Measurements from ENCODE around the gene TPGS2.
A peak's percentile ranks its signal among the peaks of the same experiment; 100 is the strongest.
"Not testable (repeated sequence)": the region's sequence is repeated elsewhere in the genome, so short reads cannot be mapped to it uniquely, and the experiment has no call there.

TPGS2 gene, protein sequence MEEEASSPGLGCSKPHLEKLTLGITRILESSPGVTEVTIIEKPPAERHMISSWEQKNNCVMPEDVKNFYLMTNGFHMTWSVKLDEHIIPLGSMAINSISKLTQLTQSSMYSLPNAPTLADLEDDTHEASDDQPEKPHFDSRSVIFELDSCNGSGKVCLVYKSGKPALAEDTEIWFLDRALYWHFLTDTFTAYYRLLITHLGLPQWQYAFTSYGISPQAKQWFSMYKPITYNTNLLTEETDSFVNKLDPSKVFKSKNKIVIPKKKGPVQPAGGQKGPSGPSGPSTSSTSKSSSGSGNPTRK

DNA sequence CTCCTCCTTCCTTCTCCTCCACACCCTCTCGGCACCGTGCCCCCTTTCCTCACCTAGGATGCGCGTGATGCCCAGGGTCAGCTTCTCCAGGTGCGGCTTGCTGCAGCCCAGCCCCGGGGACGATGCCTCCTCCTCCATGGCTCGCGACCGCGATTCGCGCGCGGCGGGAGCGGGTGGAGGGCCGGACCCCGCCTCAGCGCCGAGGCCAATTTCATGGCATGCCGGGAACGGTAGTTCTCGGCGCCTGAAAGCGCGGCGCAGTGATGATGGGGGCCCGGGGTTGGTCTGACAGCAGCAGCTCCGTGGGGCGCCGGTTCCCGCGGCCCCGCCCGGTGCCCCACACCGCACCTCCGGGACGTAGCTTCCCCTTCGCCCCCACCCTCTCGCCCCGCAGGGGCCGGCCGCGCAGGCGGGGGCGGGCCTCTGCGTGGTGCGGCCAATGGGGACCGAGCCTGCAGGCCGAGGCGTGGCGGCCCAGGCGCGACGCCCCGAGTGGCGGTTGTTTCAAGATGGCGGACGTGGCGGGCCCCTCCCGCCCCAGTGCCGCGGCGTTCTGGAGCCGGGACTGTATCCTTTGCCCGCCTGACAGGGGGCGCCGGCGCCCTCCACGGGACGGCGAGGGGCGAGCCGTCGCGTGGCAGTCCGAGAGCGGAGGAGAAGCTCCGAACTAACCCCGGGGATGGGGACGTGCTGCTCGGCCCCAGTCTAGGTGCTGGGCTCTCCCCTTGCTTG lies at the start of gene TPGS2, which contains the start of gene KIAA1328:
Gene TPGS2, minus strand, starts transcription at position 373 of the 732 bp plus-strand sequence. Its CDS starts 235 bp downstream, at position 138.
Gene KIAA1328, plus strand, starts transcription at position 498 of the 732 bp plus-strand sequence. Its CDS starts 12 bp downstream, at position 510.
- peaks cover 4% of the 10 kb centered on the region for H3K36me3 ChIP-seq (ENCODE audit: insufficient read depth, low read length)
- H3K27me3 ChIP-seq (ENCODE audit: insufficient read depth, low read length) = no peaks in the 10 kb centered on the region
- H2AFZ ChIP-seq (ENCODE audit: low read depth, low read length) = peak within 1 kb of the TSS; percentile 69
- peaks cover 2% of the 10 kb centered on the region for H3K9me3 ChIP-seq (ENCODE audit: low read length)
- peaks cover 11% of the 10 kb centered on the region for H3K4me1 ChIP-seq (ENCODE audit: insufficient read depth, low read length)
- peak within 1 kb of the TSS; percentile 79 for H3K4me3 ChIP-seq (ENCODE audit: low read length)

DNA sequence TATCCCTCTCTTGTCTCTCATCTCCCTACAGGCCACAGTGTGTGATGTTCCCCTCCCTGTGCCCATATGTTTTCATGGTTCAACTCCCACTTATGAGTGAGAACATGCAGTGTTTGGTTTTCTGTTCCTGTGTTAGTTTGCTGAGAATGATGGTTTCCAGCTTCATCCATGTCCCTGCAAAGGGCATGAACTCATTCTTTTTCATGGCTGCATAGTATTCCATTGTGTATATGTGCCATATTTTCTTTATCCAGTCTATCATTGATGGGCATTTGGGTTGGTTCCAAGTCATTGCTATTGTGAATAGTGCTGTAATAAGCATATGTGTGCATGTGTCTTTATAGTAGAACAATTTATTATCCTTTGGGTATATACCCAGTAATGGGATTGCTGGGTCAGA lies 45.0 kb upstream of the TPGS2 start:
- not testable (repeated sequence) for H3K36me3 ChIP-seq (ENCODE audit: insufficient read depth, low read length); H3K4me1 ChIP-seq (ENCODE audit: insufficient read depth, low read length); H3K4me3 ChIP-seq (ENCODE audit: low read length); H2AFZ ChIP-seq (ENCODE audit: low read depth, low read length); H3K9me3 ChIP-seq (ENCODE audit: low read length); H3K27me3 ChIP-seq (ENCODE audit: insufficient read depth, low read length)

DNA sequence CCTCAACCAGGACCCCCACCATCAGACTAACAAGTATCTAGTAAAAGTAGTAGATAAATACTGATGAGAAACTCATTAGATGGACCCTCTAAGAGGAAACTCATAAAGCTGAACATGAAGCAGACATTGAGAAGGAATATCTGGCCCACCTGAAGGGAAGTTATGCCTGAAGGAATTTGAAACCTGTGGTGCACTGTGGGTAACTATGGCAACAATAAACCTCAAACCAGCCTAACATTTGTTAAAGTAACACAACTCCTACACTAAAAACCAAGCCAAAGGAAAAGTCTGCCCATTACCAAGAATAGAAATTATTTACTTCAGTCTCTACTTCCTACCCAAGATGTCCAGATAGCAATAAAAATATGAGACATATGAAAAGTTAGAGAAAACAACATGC lies 43.5 kb upstream of the TPGS2 start:
- H3K27me3 ChIP-seq (ENCODE audit: insufficient read depth, low read length) = no peaks in the 10 kb centered on the region
- H2AFZ ChIP-seq (ENCODE audit: low read depth, low read length) = no peak overlapping the region
- H3K36me3 ChIP-seq (ENCODE audit: insufficient read depth, low read length) = no peaks in the 10 kb centered on the region
- no peak overlapping the region for H3K4me3 ChIP-seq (ENCODE audit: low read length)
- H3K9me3 ChIP-seq (ENCODE audit: low read length) = no peaks in the 10 kb centered on the region
- no peaks in the 10 kb centered on the region for H3K4me1 ChIP-seq (ENCODE audit: insufficient read depth, low read length)

DNA sequence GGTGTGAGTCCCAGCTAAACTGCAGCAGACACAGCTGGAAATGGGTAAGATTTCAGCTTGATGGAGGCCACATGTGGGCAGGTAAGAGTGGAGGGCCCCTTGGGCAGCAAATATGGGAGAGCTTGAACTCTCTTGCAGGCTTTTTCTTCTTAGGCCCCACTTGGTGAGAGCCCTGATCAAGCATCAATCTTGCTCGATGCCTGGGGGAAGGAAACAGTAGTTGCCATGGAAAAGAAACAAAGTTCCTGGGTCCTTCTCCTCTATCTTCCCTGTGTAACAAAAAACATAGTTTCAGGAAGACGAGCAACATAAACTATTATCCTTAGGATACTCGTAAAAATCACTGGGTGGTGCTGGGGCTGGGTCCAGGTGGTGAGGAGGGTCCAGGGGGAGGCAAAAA lies 43.0 kb upstream of the TPGS2 start:
- no peaks in the 10 kb centered on the region for H3K4me1 ChIP-seq (ENCODE audit: insufficient read depth, low read length)
- no peak overlapping the region for H2AFZ ChIP-seq (ENCODE audit: low read depth, low read length)
- no peak overlapping the region for H3K4me3 ChIP-seq (ENCODE audit: low read length)
- H3K9me3 ChIP-seq (ENCODE audit: low read length) = no peaks in the 10 kb centered on the region
- H3K27me3 ChIP-seq (ENCODE audit: insufficient read depth, low read length) = no peaks in the 10 kb centered on the region
- H3K36me3 ChIP-seq (ENCODE audit: insufficient read depth, low read length) = no peaks in the 10 kb centered on the region

DNA sequence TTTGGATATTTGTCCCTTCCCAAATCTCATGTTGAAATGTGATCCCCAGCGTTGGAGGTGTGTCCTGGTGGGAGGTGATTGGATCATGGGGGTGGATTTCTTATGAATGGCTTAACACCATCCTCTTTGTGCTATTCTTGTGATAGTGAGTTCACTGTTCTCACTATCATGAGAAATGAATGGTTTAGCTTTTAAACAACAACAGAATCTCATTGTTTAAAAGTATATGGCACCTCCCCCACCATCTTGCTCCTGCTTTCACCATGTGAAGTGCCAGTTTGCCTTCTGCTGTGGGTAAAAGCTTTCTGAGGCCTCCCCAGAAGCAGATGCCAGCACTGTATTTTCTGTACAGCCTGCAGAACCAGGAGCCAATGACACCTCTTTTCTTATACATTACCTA lies 38.3 kb upstream of the TPGS2 start:
- no peaks in the 10 kb centered on the region for H3K27me3 ChIP-seq (ENCODE audit: insufficient read depth, low read length)
- H3K4me3 ChIP-seq (ENCODE audit: low read length) = no peak overlapping the region
- H2AFZ ChIP-seq (ENCODE audit: low read depth, low read length) = no peak overlapping the region
- no peaks in the 10 kb centered on the region for H3K36me3 ChIP-seq (ENCODE audit: insufficient read depth, low read length)
- H3K9me3 ChIP-seq (ENCODE audit: low read length) = no peaks in the 10 kb centered on the region
- no peaks in the 10 kb centered on the region for H3K4me1 ChIP-seq (ENCODE audit: insufficient read depth, low read length)

DNA sequence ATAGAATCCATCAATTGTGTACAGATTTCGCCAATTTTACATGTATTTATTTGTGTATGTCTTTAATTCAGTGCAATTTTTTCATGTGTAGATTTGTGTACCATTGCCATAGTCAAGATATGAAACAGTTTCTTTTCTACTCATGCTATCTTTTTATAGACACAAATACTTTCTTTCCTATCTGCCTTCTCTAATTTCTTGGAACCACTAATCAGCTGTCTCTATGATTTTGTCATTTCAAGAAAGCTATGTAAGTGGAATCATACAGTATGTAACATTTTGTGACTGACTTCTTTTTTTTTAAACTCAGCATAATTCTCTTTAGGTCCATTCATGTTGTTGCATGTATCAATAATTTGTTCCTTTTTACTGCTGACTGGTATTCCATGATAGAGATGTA lies 33.4 kb upstream of the TPGS2 start:
- no peaks in the 10 kb centered on the region for H3K36me3 ChIP-seq (ENCODE audit: insufficient read depth, low read length)
- H3K4me3 ChIP-seq (ENCODE audit: low read length) = no peak overlapping the region
- no peaks in the 10 kb centered on the region for H3K27me3 ChIP-seq (ENCODE audit: insufficient read depth, low read length)
- peaks cover 2% of the 10 kb centered on the region for H3K4me1 ChIP-seq (ENCODE audit: insufficient read depth, low read length)
- no peaks in the 10 kb centered on the region for H3K9me3 ChIP-seq (ENCODE audit: low read length)
- H2AFZ ChIP-seq (ENCODE audit: low read depth, low read length) = no peak overlapping the region

DNA sequence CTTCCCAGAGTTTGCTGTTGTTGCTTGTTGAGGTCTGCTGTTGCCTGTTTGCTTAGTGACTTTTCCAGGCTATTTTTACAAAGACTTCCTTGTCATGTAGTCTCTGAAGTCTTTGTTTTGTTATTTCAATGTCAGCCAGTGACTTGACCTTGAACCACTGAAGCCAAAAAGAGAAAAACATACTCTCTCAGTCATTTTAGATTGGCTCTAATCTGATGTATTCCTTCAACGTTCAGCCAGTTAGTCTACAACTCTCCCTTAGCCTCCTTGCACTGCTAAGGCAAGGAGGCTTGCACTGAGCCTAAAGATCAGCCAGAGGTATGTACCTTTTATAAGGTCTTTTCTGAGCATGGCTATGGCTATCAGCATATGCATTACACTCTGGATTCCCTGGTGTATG lies 28.0 kb upstream of the TPGS2 start:
- Histone ChIP-seq H2AFZ (ENCODE audit: low read depth, low read length) (no peak overlapping the region), H3K4me1 (ENCODE audit: insufficient read depth, low read length) (peaks cover 2% of the 10 kb centered on the region), H3K27me3 (ENCODE audit: insufficient read depth, low read length) (no peaks in the 10 kb centered on the region), H3K9me3 (ENCODE audit: low read length) (peaks cover 3% of the 10 kb centered on the region), H3K36me3 (ENCODE audit: insufficient read depth, low read length) (no peaks in the 10 kb centered on the region), H3K4me3 (ENCODE audit: low read length) (no peak overlapping the region)

DNA sequence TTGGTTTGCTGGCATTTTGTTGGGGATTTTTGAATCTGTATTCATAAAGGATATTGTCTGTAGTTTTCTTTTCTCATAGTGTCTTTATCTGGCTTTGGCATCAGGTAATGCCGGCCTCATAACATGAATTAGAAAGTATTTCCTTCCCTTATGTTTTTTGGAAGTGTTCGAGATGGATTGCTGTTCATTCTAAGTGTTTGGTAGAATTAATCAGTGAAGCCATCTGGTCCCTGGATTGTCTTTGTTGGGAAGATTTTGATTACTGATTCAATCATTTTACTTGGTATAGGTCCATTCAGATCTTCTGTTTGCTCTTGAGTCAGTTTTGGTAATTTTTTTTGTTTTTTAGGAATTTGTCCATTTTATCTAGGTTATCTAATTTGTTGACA lies 22.4 kb upstream of the TPGS2 start:
- H3K4me3 ChIP-seq (ENCODE audit: low read length) = no peak overlapping the region
- H3K27me3 ChIP-seq (ENCODE audit: insufficient read depth, low read length) = no peaks in the 10 kb centered on the region
- H3K36me3 ChIP-seq (ENCODE audit: insufficient read depth, low read length) = no peaks in the 10 kb centered on the region
- H2AFZ ChIP-seq (ENCODE audit: low read depth, low read length) = no peak overlapping the region
- peaks cover 4% of the 10 kb centered on the region for H3K4me1 ChIP-seq (ENCODE audit: insufficient read depth, low read length)
- H3K9me3 ChIP-seq (ENCODE audit: low read length) = peaks cover 3% of the 10 kb centered on the region

DNA sequence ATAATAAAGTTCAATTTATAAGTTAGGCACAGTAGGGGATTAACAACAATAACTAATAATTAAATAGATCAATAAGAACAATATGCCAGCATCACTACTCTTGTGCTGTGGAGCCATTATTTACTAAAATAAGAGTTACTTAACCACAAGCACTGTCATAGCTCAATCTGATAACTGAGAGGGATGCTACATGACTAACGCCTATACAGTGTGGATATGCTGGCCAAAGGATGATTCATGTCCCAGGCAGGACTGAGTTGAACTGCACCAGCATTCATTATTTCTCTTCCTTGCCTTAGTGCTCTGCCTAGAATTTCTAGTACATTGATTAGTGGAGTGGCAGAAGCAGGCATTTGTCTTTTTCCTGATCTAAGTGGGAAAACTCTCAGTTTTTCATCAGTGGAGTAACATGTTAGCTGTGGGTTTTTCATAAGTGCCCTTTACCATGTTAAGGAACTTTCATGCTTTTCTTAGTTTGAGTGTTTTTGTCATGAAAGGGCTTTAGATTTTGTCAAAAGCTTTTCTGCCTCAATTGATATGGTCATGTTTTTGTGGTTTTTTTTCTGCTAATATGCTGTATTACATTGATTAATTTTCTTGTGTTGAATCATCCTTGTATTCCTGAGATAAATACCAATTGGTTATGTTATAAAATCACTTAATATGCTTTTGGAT lies 21.9 kb upstream of the TPGS2 start:
- no peak overlapping the region for H3K4me3 ChIP-seq (ENCODE audit: low read length)
- H3K4me1 ChIP-seq (ENCODE audit: insufficient read depth, low read length) = peaks cover 7% of the 10 kb centered on the region
- H3K27me3 ChIP-seq (ENCODE audit: insufficient read depth, low read length) = no peaks in the 10 kb centered on the region
- no peaks in the 10 kb centered on the region for H3K36me3 ChIP-seq (ENCODE audit: insufficient read depth, low read length)
- H3K9me3 ChIP-seq (ENCODE audit: low read length) = peaks cover 3% of the 10 kb centered on the region
- no peak overlapping the region for H2AFZ ChIP-seq (ENCODE audit: low read depth, low read length)

DNA sequence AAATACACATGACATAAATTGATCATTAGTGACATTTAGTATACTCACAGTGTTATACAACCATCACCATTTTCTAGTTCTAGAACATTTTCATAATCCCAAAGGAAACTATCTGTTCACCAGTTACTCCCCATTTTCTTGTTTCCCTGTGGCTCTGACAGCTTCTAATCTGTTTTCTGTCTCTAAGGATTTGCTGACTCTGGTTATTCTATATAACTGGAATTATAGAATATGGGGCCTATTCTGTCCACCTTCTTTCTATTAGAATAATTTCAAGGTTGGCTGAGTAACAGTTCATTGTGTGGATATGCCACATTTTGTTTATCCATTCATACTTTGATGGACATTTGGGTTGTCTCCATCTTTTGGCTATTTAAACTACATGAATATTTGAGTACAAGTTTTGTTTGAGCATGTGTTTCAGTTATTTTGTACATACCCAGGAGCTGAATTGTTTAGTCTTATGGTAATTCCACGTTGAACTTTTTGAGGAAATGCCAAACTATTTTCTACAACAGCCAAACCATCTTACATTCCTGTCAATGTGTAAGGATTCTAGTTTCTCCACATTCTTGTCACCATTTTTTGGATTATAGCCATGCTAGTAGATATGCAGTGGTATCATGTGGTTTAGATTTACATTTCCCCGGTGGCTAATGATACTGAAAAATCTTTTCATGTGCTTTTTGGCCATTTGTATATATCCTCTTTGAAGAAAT lies 20.6 kb upstream of the TPGS2 start:
- Histone ChIP-seq H3K9me3 (ENCODE audit: low read length) (peaks cover 3% of the 10 kb centered on the region), H3K27me3 (ENCODE audit: insufficient read depth, low read length) (no peaks in the 10 kb centered on the region), H3K4me3 (ENCODE audit: low read length) (no peak overlapping the region), H3K36me3 (ENCODE audit: insufficient read depth, low read length) (no peaks in the 10 kb centered on the region), H3K4me1 (ENCODE audit: insufficient read depth, low read length) (peaks cover 7% of the 10 kb centered on the region), H2AFZ (ENCODE audit: low read depth, low read length) (no peak overlapping the region)

DNA sequence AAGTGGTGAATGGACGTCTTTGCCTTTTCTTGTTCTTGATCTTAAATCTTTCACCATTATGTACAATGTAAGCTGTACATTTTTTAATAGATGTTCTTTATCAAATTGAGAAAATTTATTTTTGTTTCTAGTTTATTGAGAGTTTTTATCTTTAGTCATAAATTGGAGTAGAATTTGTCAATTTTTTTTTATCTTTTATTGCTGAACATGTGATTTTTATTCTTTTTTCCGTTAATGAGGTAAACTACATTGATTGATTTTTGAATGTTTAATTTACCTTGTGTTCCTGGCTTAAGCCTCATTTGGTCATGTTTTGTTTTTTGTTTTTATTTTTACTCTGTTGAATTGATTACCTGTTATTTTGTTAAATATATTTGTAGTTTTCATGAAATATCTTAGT lies 19.8 kb upstream of the TPGS2 start:
- Histone ChIP-seq H3K4me1 (ENCODE audit: insufficient read depth, low read length) (peaks cover 7% of the 10 kb centered on the region), H3K36me3 (ENCODE audit: insufficient read depth, low read length) (no peaks in the 10 kb centered on the region), H3K9me3 (ENCODE audit: low read length) (peaks cover 3% of the 10 kb centered on the region), H2AFZ (ENCODE audit: low read depth, low read length) (no peak overlapping the region), H3K4me3 (ENCODE audit: low read length) (no peak overlapping the region), H3K27me3 (ENCODE audit: insufficient read depth, low read length) (no peaks in the 10 kb centered on the region)

DNA sequence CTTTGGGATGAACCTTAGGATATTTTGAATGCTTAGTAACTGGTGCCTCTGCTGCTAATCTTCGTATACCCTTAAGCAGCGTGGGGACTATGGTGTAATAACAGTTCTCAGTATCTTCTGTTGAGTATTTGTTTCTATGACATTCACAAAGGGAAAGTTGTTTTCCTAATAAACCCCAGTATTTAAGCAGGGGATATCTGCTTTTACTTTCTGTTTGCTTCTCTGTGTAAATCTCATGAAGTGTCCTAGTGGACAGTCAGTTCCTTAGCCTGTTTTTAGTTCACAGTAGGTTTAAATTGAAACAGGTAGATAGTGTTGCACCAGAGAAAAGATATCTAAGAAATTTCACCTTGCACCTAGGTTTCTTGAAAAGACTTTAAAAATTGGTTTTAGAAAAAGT lies 15.0 kb upstream of the TPGS2 start:
- Histone ChIP-seq H3K36me3 (ENCODE audit: insufficient read depth, low read length) (no peaks in the 10 kb centered on the region), H2AFZ (ENCODE audit: low read depth, low read length) (no peak overlapping the region), H3K4me1 (ENCODE audit: insufficient read depth, low read length) (peaks cover 3% of the 10 kb centered on the region), H3K9me3 (ENCODE audit: low read length) (no peaks in the 10 kb centered on the region), H3K4me3 (ENCODE audit: low read length) (no peak overlapping the region), H3K27me3 (ENCODE audit: insufficient read depth, low read length) (no peaks in the 10 kb centered on the region)

DNA sequence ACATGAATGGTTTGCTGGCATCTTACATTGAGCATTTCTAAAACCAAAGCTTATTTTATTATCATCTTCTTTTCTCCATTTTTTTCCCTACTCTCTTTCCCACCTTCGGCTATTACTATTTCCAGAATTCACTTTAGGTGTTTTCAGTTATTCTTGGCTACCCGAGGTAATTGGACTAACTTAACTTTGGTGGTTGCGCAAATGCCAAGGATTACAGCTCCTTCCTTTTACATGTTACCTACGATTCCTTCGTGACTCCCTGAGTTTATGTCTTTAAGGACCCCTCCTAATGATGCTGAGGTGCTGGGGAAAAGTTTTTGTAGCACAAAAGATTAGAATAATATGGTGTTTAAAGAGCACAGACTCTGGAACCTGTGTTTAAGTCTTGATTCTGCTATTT lies 14.4 kb upstream of the TPGS2 start:
- Histone ChIP-seq H3K9me3 (ENCODE audit: low read length) (no peaks in the 10 kb centered on the region), H3K4me1 (ENCODE audit: insufficient read depth, low read length) (peaks cover 3% of the 10 kb centered on the region), H3K4me3 (ENCODE audit: low read length) (no peak overlapping the region), H3K36me3 (ENCODE audit: insufficient read depth, low read length) (no peaks in the 10 kb centered on the region), H2AFZ (ENCODE audit: low read depth, low read length) (no peak overlapping the region), H3K27me3 (ENCODE audit: insufficient read depth, low read length) (no peaks in the 10 kb centered on the region)
